ENCODE results near the gene ARGLU1. TPM values are rescaled to one million over a fixed set of nuclear protein-coding genes. Genes with fewer than 3 reads are reported as not detected.

ARGLU1 gene
- total RNA-seq, 4 donors from 2014 or later = 70.8 to 154 (median 122) TPM

- TF ChIP-seq CTCF (IDR thresholded peaks at IDR 0.05) = no peak
- peak; percentile 23 for DNase-seq (ENCODE audit: low spot score)
- ATAC-seq (ENCODE audit: low FRiP score) = peak; percentile 66
Observed at GRCh38 chr13:106570299-106570852, 2.4 kb upstream of the ARGLU1 start.

- TF ChIP-seq CTCF (IDR thresholded peaks at IDR 0.05) = no peak
- DNase-seq (ENCODE audit: low spot score) (no peak), ATAC-seq (ENCODE audit: low FRiP score) (no peak)
Observed at GRCh38 chr13:106569233-106570095, 1.5 kb upstream of the ARGLU1 start.

- ATAC-seq (ENCODE audit: low FRiP score) = no peak
- TF ChIP-seq CTCF (IDR thresholded peaks at IDR 0.05) = no peak
- DNase-seq (ENCODE audit: low spot score) = no peak
Observed at GRCh38 chr13:106568299-106569003, 514 bp upstream of the ARGLU1 start.

DNA sequence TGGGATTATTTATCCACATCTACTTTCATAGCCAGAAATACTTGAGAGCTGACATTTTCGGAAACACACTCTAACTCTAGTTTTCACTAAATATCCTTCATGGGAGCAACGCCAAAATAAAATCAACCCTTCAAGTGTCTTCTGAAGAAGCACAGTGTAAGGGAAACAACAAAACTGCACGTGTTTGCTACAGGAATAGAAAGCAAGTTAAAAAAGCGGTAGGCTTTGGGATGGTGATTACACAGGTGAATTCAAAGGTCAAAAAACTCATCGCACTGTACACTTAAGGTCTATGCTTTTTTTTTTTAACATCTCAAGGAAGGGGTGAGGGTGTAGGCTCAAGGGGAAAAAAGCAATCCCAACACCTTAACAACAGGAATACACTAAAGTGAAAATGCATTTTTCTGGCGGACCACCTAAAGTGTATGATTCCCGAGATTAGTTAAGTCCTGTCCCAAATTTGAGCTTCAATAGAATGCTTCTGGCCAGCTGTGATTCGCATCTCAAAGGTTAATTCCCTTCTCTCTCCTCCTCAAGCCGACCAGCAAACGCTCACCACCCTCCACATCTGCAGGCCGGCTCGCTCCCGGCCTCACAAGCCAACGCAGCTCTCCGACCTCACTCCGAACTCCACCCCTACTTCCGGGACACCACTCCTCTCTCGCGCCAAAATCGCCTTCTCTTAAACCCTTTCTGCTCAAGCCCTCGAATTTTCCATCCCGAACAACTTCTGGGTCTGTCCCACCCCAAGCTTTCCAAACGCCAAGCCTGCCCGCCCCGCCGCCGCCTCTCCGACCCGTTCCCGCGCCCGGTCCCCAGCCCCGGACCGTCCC, 1.1 kb downstream of the ARGLU1 start:
- ATAC-seq (ENCODE audit: low FRiP score) = peak; percentile 55
- DNase-seq (ENCODE audit: low spot score) = no peak
- TF ChIP-seq CTCF (IDR thresholded peaks at IDR 0.05) = no peak

GRCh38 chr13:106565127-106565775, 2.7 kb downstream of the ARGLU1 start:
- DNase-seq (ENCODE audit: low spot score) (no peak), ATAC-seq (ENCODE audit: low FRiP score) (no peak)
- TF ChIP-seq CTCF (IDR thresholded peaks at IDR 0.05) = no peak

- TF ChIP-seq CTCF (IDR thresholded peaks at IDR 0.05) = no peak
- DNase-seq (ENCODE audit: low spot score) (no peak), ATAC-seq (ENCODE audit: low FRiP score) (no peak)
Observed at GRCh38 chr13:106562301-106562700, 5.6 kb downstream of the ARGLU1 start.

Data from omental fat pad (tissue), 4 donors.